Neuronal stem cell (in vitro differentiated cells): ENCODE measurements around the gene CYRIA. TPM values are rescaled to one million over a fixed set of nuclear protein-coding genes. Genes with fewer than 3 reads are reported as not detected.

ENCODE experiments used
- DNase-seq: peaks from one replicate; pipeline ENCODE4 v3.0.0-alpha.2; 2013; ENCODE audit warnings: low spot score
- H2AFZ ChIP-seq: one replicate; pipeline ENCODE4 v1.6.1; 2013; ENCODE audit warnings: mild to moderate bottlenecking, low read length, inconsistent platforms
- H2AK5ac ChIP-seq: 2 replicates; pipeline ENCODE4 v1.6.1; 2013; ENCODE audit warnings: low read depth, mild to moderate bottlenecking, inconsistent platforms, low read length, moderate library complexity, mixed read lengths
- H2BK120ac ChIP-seq: 2 replicates; pipeline ENCODE4 v1.6.1; 2013; ENCODE audit warnings: low read depth, mild to moderate bottlenecking, inconsistent platforms, low read length, moderate library complexity, mixed read lengths
- H2BK12ac ChIP-seq: one replicate; pipeline ENCODE4 v1.6.1; 2013; ENCODE audit warnings: low read length, inconsistent platforms
- H2BK15ac ChIP-seq: 2 replicates; pipeline ENCODE4 v1.6.1; 2013; ENCODE audit warnings: mild to moderate bottlenecking, low read length, inconsistent platforms, mixed read lengths
- H2BK5ac ChIP-seq: one replicate; pipeline ENCODE4 v1.6.1; 2013; ENCODE audit warnings: inconsistent platforms, mild to moderate bottlenecking, low read length, moderate library complexity
- H3K14ac ChIP-seq: one replicate; pipeline ENCODE4 v1.6.1; 2013; ENCODE audit warnings: low read length, inconsistent platforms
- H3K18ac ChIP-seq: 2 replicates; pipeline ENCODE4 v1.6.1; 2013; ENCODE audit warnings: low read length, inconsistent platforms
- H3K23ac ChIP-seq: 2 replicates; pipeline ENCODE4 v1.6.1; 2013; ENCODE audit warnings: low read depth, mild to moderate bottlenecking, mixed read lengths, low read length, inconsistent platforms; ENCODE audit not compliant: poor library complexity
- H3K27ac ChIP-seq: replicated peaks from 3 replicates; pipeline ENCODE4 v1.5.1; 2013; ENCODE audit warnings: low read length, inconsistent platforms
- H3K27me3 ChIP-seq, 3 experiments: 2 replicates each; pipeline ENCODE4 v1.6.1; 2013; ENCODE audit warnings: low read length in 3 of 3, mild to moderate bottlenecking in 2 of 3, inconsistent platforms in 1 of 3, low read depth in 1 of 3, mixed read lengths in 1 of 3, moderate library complexity in 1 of 3; ENCODE audit not compliant: control insufficient read depth in 3 of 3, insufficient read depth in 3 of 3
- H3K36me3 ChIP-seq, 2 donors: replicated peaks in 1 of 2; 2 replicates each; pipeline ENCODE4 v1.6.1; 2013; ENCODE audit warnings: low read length in 2 of 2; ENCODE audit not compliant: control insufficient read depth in 2 of 2, insufficient read depth in 2 of 2
- H3K4ac ChIP-seq: 2 replicates; pipeline ENCODE4 v1.6.1; 2013; ENCODE audit warnings: inconsistent platforms, mild to moderate bottlenecking, low read length, moderate library complexity
- H3K4me1 ChIP-seq, 2 donors: 1 replicate in 1 of 2; 2 replicates in 1 of 2; pipeline ENCODE4 v1.6.1; 2013; ENCODE audit warnings: low read length in 2 of 2, low read depth in 1 of 2; ENCODE audit not compliant: control insufficient read depth in 2 of 2, insufficient read depth in 1 of 2
- H3K4me2 ChIP-seq: one replicate; pipeline ENCODE4 v1.6.1; 2013; ENCODE audit warnings: mild to moderate bottlenecking, low read length, inconsistent platforms; ENCODE audit not compliant: insufficient read depth, poor library complexity, severe bottlenecking
- H3K4me3 ChIP-seq, 2 donors: 2 replicates each; pipeline ENCODE4 v1.5.1; 2013; ENCODE audit warnings: low read length in 2 of 2, mild to moderate bottlenecking in 2 of 2, inconsistent platforms in 1 of 2, moderate library complexity in 1 of 2
- H3K79me1 ChIP-seq: one replicate; pipeline ENCODE4 v1.6.1; 2013; ENCODE audit warnings: low read depth, mild to moderate bottlenecking, inconsistent platforms, low read length, moderate library complexity
- H3K9ac ChIP-seq: one replicate; pipeline ENCODE4 v1.6.1; 2013; ENCODE audit warnings: mild to moderate bottlenecking, low read depth, low read length, inconsistent platforms; ENCODE audit not compliant: poor library complexity
- H3K9me3 ChIP-seq, 2 donors: replicated peaks in 1 of 2; 2 replicates each; pipeline versions ENCODE3 to v1.6.1; 2013; ENCODE audit warnings: low read length in 2 of 2, mild to moderate bottlenecking in 2 of 2, inconsistent platforms in 1 of 2, low read depth in 1 of 2, mixed read lengths in 1 of 2, moderate library complexity in 1 of 2; ENCODE audit not compliant: control insufficient read depth in 2 of 2, insufficient read depth in 1 of 2
- H4K8ac ChIP-seq: one replicate; pipeline ENCODE4 v1.6.1; 2013; ENCODE audit warnings: low read depth, mild to moderate bottlenecking, inconsistent platforms, low read length, moderate library complexity
- H4K91ac ChIP-seq: one replicate; pipeline ENCODE4 v1.6.1; 2013; ENCODE audit warnings: low read length, low read depth, mild to moderate bottlenecking, inconsistent platforms; ENCODE audit not compliant: poor library complexity
- WGBS, 2 donors: extraction: QIAGEN DNeasy Blood & Tissue Kit; methylation state at CpG; one replicate each; pipeline ENCODE4 v1.1.7; 2013; ENCODE audit warnings: missing lambda C conversion rate in 2 of 2, mixed read lengths in 1 of 2; ENCODE audit not compliant: insufficient read length in 2 of 2, insufficient replicate concordance in 1 of 2; ENCODE audit errors: extremely low coverage in 2 of 2; 5-methylcytosine and 5-hydroxymethylcytosine counted together
- polyA plus RNA-seq, 2 experiments: library from polyadenylated mRNA; stranded (reverse); fragments of 200-250 nt; gene quantifications; one replicate each; pipeline ENCODE4 v1.2.3, GENCODE V29; 2013

The CYRIA gene
- polyA plus RNA-seq (2013, experiment 1 of 2): 2.1 TPM
- polyA plus RNA-seq (2013, experiment 2 of 2): 2.2 TPM

DNA sequence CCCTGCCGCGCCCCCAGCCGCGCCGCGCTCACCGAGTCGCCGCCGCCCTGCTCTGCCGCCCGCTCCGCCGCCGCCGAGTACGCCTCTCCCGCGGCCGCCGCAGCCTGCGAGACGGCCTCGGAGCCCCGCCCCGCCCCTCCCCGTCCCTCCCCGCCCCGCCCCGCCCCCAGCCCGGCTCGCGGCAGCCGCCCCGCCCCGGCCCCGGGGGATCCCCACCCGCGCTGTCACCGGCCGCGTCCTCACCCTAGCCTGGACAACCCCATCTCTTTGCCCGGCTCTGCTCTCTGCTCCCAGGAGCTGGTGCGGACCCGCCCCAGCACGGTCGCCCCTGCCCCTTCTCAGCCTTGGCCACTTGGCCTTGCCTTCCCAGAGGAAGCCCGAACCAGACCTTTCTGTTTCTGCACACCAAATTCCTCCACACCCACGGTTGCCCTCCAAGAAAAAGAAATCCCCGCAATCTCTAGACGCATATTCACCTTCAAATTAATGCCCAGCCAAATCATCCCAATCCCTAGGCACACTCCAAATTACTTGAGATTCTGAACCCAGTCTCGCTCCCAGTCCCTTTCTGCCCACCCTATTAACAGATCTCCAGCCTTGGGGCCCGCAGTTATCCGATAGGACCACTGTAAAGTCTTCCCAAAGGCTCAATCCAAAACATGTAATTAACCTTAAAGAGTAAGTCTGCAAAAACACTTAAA lies at the start of gene CYRIA:
CYRIA (minus strand) TSS at position 87 of the 701 bp plus-strand sequence. CDS start 77,715 bp downstream, outside the sequence.
- peak; percentile 46 for DNase-seq

DNA sequence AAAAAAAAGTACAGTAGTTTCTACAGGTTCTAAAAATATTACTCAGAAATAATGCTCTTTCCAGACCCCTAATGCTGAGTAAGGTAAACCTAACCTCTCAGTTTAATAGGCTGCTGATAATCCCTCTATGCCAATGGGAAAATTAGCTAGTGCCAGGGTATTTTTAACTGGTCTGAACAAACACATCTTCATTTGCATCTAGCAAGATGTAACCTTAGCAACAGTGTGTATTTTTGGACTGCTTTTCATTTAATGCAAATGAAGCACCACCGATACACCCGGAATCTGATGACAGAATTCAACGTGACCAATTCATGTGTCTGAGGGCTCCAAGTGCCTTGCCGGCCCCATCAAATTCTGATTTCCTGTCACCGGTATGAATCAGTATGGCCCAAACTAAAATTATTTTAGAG lies 47.4 kb upstream of the CYRIA start:
- Histone ChIP-seq H3K9ac (no peak overlapping the region), H3K4ac (no peak overlapping the region), H3K4me3 (no peak overlapping the region), H3K18ac (no peak overlapping the region), H3K27ac (no peak overlapping the region), H2BK120ac (no peak overlapping the region), H3K4me2 (no peak overlapping the region), H3K79me1 (no peaks in the 10 kb centered on the region), H3K9me3 (no peaks in the 10 kb centered on the region), H2AK5ac (no peak overlapping the region), H2BK12ac (no peak overlapping the region), H3K27me3 (peaks cover 0 to 8% (median 0%) of the 10 kb centered on the region in 3 experiments), H3K4me1 (peaks cover 0 to 5% of the 10 kb centered on the region in 2 donors), H2BK15ac (no peak overlapping the region), H3K36me3 (no peaks in the 10 kb centered on the region), H4K91ac (no peak overlapping the region), H2AFZ (no peak overlapping the region), H2BK5ac (no peak overlapping the region), H3K23ac (no peak overlapping the region), H4K8ac (no peak overlapping the region), H3K14ac (no peak overlapping the region)
- WGBS, 2 donors: no CpG with 5 or more reads among the region's 5 CpGs
- no peak for DNase-seq

More for the DNA sequence above, at the start of gene CYRIA:
- Histone ChIP-seq H2BK15ac (peak within 1 kb of the TSS; percentile 38), H2BK5ac (no peak within 1 kb of the TSS), H3K36me3 (no peaks in the 10 kb centered on the region), H3K4me3 (peak within 1 kb of the TSS; percentile 53 to 85), H2BK12ac (no peak within 1 kb of the TSS), H2BK120ac (no peak within 1 kb of the TSS), H4K91ac (no peak within 1 kb of the TSS), H3K4me1 (peaks cover 10 to 31% of the 10 kb centered on the region in 2 donors), H3K27ac (no peak within 1 kb of the TSS), H3K14ac (no peak within 1 kb of the TSS), H3K9me3 (no peaks in the 10 kb centered on the region), H2AFZ (peak within 1 kb of the TSS; percentile 87), H3K4ac (no peak within 1 kb of the TSS), H3K4me2 (peak within 1 kb of the TSS; percentile 95), H3K79me1 (peaks cover 2% of the 10 kb centered on the region), H3K27me3 (peaks cover 0 to 20% (median 12%) of the 10 kb centered on the region in 3 experiments), H3K18ac (peak within 1 kb of the TSS; percentile 92), H3K9ac (peak within 1 kb of the TSS; percentile 73), H2AK5ac (peak within 1 kb of the TSS; percentile 5), H3K23ac (peak within 1 kb of the TSS; percentile 6), H4K8ac (no peak within 1 kb of the TSS)
- no CpG with 5 or more reads among the region's 54 CpGs for WGBS, 2 donors

GRCh38 chr2:16709769-16710168 lies 44.1 kb upstream of the CYRIA start:
- no peak overlapping the region for H3K4ac ChIP-seq
- no peak overlapping the region for H3K27ac ChIP-seq
- no peak overlapping the region for H2AK5ac ChIP-seq
- H3K18ac ChIP-seq: no peak overlapping the region
- no peak overlapping the region for H3K14ac ChIP-seq
- H3K4me1 ChIP-seq: peaks cover 0 to 5% of the 10 kb centered on the region in 2 donors
- no peak overlapping the region for H4K91ac ChIP-seq
- H3K79me1 ChIP-seq: no peaks in the 10 kb centered on the region
- no peak overlapping the region for H2AFZ ChIP-seq
- no peak overlapping the region for H2BK12ac ChIP-seq
- peaks cover 0 to 4% (median 0%) of the 10 kb centered on the region in 3 experiments for H3K27me3 ChIP-seq
- no peak overlapping the region for H2BK120ac ChIP-seq
- no peak overlapping the region for H4K8ac ChIP-seq
- H3K4me2 ChIP-seq: no peak overlapping the region
- no peak for DNase-seq
- H3K36me3 ChIP-seq: no peaks in the 10 kb centered on the region
- H2BK5ac ChIP-seq: no peak overlapping the region
- H3K9me3 ChIP-seq: no peaks in the 10 kb centered on the region
- no peak overlapping the region for H2BK15ac ChIP-seq
- no CpG with 5 or more reads among the region's 2 CpGs for WGBS, 2 donors
- H3K23ac ChIP-seq: no peak overlapping the region
- H3K4me3 ChIP-seq: no peak overlapping the region
- H3K9ac ChIP-seq: no peak overlapping the region

DNA sequence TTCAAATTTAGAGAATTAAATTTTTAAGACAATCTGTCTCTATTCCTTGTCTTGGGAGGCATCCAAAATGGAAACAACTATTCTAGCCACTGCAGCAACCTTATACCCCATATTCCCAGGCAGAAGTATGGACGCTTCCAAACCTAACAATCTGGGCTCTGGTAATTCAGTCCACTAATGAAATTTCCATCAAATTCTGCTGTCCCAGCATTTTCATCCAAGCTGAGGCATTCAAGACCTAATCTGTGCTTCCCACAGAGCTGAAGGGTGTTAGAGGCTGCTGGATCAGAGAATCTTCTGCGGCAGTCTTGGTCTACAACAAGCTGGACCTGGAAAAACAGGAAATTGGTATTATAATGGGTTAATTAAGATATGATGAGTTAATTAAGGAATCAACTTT lies 42.5 kb upstream of the CYRIA start:
- Histone ChIP-seq H2BK15ac (no peak overlapping the region), H3K4me2 (no peak overlapping the region), H2BK5ac (no peak overlapping the region), H3K4me1 (peaks cover 0 to 3% of the 10 kb centered on the region in 2 donors), H3K79me1 (no peaks in the 10 kb centered on the region), H2AFZ (no peak overlapping the region), H2BK12ac (no peak overlapping the region), H4K91ac (no peak overlapping the region), H2AK5ac (no peak overlapping the region), H3K23ac (no peak overlapping the region), H3K27ac (no peak overlapping the region), H3K36me3 (no peaks in the 10 kb centered on the region), H3K4ac (no peak overlapping the region), H3K9ac (no peak overlapping the region), H3K18ac (no peak overlapping the region), H3K14ac (no peak overlapping the region), H4K8ac (no peak overlapping the region), H3K4me3 (no peak overlapping the region), H3K27me3 (peaks cover 0 to 3% (median 0%) of the 10 kb centered on the region in 3 experiments), H2BK120ac (no peak overlapping the region), H3K9me3 (no peaks in the 10 kb centered on the region)
- no peak for DNase-seq
- WGBS, 2 donors: no CpG with 5 or more reads among the region's 2 CpGs
